HG03342 (cell line): Measurements from ENCODE around the gene RPS6KA4.

Experiments
- ATAC-seq: cut with Tn5 transposase; IDR thresholded peaks from one replicate; pipeline ENCODE4 v1.9.1; 2021; ENCODE audit warnings: mild to moderate bottlenecking, moderate library complexity; ENCODE audit not compliant: unreplicated experiment

The RPS6KA4 gene

DNA sequence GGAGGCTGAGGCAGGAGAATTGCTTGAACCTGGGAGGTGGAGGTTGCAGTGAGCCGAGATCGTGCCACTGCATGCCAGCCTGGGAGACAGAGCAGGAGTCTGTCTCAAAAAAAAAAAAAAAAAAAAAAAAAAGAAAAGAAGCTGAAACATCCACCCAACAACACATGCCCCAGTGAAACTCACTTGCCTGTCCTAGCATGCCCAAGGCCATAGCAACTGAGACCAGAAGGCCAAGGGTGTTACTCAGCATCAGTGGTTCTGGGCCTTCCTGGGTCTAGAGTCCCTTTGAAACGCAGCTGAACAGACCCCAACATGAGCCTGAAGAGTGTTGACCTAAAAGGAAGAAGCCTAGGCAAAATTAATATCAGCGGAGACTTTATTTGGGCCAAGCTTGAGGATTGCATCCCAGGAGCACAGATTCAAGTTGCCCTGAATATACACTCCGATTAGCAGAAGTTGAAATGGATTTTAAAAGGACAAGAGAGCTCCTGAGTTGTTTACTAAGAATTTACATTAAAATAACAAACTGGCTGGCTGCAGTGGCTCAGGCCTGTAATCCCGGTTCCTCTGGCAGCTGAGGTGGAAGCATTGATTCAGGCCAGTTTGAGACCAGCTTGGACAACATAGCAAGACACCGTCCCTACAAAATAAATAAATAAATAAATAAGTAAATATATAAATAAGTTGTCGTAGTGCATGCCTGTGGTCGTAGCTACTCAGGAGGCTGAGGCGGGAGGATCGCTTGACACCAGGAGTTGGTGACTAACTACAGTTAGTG is 34.1 kb upstream of the RPS6KA4 start:
- ATAC-seq = no peak

DNA sequence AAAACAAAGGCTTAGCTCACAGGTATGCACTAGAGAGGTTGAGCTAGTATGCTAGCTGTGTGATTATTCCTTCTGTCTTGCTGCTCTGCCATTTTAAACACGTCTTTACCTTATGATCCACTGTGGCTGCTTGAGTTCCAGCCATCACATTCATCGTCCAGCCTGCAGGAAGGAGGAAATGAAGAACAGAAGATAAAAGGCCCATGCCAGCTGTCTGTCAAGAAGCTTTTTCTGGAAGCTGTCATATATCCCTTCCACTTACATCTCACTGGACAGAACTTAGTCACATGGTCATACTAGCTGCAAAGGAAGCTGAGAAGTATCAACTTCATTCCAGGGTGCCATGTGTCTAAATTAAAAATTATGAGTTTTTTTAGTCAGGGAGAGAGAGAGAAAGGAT is 31.6 kb upstream of the RPS6KA4 start:
- no peak for ATAC-seq

DNA sequence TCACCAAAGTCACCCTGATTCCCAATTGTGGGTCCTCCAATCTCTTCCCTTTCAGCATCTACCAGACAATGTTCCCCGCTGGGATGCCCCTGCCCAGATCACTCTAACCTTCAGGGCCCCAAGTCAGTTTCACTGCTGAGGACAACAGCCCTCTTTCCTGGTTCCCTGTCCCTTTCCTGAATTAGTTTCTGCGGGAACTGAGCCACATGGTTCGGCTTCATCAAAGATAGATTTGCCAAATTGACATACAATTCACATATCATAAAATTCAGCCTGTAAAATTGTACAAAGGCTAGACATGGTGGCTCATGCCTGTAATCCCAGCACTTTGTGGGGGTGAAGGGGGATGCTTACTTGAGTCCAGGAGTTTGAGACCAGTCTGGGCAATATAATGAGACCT is 31.0 kb upstream of the RPS6KA4 start:
- ATAC-seq = no peak

DNA sequence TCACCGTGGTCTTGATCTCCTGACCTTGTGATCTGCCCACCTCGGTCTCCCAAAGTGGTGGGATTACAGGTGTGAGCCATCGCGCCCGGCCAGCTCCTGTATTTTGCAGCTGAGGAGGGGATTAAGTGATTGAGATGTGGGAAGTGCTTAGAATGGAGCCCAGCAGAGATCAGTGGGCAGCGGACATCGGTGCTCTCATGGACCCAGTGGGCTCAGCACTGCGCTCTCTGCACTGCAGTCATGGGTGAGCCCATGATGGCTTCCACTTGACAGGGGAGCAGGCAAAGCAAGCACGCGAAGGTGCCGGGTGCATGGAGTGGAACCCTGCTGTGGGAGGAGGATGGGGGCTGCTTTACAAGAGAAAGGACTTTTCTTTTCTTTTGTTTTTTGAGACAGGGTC is 28.1 kb upstream of the RPS6KA4 start:
- no peak for ATAC-seq

DNA sequence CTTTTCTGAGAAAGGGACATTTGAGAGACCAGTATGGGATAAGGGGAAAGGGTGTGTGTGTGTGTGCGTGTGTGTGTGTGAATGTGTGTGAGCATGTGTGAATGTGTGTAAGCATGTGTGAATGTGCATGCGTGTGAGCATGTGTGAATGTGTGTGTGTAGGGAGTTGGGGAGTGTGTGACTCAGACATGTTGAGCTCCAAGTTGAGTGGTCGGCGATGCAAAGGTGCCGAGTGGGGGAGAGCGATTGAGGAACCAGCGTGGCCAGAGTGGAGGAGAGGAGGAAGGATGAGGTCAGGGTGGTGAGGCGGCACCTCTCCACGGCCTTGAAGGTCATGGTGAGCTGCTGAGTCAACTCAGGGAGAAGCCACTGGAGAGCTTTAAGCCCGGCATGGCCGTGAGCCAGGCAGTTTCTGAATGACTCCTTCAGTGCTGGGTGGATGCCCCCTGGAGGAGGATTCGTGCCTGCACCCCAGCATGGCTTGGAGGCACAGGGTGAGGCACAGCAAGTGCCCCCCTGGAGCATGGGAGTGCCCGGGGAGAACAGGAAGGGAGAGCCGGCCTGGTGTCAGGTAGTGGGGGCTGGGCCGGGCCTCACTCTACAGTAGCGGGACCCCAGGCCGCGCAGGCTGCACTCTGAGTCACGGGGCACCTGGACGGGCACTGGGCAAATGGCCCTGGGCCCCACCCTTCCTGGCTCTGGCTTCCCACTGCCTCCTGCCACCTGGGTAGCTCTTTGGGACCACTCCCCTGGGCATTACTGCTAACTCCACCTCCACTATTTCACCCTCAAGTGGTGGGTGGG is 27.2 kb upstream of the RPS6KA4 start:
- ATAC-seq = no peak

DNA sequence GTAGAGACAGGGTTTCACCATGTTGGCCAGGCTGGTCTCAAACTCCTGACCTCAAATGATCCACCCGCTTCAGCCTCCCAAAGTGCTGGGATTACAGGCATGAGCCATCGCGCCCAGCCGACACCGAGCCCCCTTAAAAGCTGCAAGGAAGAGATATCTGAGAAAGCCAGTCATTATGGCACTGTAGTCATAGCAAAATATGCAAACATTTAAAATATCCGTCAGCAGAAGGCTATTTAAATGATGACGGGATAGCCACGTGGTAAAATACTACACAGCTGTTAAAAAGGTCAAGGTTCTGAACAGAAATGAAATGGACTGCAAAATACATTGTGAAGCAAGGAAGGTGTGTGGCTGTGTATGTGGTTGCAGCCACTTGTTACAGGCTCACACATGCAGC is 25.4 kb upstream of the RPS6KA4 start:
- ATAC-seq = no peak

DNA sequence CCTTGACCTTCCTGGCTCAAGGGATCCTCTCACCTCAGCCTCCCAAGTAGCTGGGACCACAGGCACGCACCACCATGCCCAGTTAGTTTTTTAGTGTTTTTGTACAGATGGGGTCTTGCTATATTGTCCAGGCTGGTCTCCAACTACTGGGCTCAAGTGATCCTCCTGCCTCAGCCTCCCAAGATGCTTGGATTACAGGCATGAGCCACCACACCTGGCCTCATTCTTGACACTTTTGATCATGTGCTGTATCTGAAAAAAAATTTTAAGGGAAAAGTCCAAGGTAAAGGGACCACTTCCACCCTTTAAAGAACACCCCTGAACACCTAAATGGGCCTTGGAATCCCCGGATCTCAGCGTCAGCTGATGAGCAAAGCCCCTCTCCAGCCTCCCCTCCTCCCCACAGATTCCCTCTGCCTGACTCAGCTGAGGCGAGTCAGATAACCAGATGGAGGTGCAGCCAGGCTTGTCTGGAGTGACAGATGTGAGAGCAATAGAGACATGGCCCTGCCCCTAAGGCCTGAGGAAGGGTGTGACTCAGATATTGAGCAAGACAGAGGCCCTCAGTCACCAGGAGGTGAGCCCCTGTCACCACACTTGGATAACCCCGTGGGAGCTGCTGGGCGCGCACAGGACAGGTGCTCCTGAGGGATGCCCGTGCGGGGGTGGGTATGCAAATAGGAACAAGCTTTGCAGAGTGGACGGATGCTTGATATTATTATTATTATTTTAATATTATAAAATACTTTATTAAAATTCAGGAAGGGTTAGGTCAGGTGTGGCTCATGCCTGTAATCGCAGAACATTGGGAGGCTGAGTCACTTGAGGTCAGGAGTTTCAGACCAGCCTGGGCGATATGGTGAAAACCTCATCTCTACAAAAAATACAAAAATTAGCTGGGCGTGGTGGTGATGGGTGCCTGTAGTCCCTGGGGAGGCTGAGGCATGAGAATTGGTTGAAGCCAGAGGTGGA is 23.9 kb upstream of the RPS6KA4 start:
- peak; percentile 84 for ATAC-seq

DNA sequence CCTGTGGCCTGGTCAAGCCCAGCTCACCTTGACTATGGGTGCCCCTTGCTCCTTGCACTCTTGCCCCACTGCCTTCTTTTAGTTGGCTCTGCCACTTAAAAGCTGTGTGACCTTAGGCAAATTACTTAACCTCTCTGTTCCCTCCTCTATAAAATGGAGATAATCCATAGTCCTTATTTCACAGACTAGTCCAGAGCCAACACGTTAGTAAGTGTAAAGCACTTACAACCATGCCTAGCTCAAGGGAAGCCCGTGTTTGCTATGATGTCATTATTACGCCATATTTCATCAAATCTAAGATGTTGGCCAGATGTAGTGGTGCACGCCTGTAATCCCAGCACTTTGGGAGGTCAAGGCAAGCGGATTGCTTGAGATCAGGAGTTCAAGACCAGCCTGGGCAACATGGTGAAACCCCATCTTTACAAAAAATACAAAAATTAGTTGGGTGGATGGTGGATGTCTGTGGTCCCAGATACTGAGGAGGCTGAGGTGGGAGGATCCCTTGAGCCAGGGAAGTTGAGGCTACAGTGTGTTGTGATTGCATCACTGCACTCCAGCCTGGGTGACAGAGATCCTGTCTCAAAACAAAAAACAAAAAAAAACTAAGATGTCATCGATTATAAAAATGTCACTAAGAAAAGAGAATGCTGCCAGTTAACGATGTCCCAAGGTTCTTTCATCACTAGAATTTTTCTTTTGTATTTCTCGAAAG is 21.3 kb upstream of the RPS6KA4 start:
- no peak for ATAC-seq

DNA sequence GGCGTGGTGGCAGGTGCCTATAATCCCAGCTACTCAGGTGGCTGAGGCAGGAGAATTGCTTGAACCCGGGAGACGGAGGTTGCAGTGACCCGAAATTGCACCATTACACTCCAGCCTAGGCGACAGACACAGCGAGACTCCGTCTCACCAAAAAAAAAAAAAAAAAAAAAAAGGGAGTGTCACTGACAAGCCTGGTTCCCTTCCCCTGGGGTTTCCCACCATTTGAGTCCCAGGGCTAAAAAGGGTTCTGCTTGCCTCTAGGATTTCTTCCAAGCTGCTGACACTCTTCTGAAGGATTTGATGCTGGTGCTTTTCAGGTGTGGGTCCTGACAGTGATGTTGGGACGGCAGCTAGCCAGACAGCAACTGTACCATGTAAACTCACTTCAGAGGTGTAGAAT is 20.2 kb upstream of the RPS6KA4 start:
- no peak for ATAC-seq

DNA sequence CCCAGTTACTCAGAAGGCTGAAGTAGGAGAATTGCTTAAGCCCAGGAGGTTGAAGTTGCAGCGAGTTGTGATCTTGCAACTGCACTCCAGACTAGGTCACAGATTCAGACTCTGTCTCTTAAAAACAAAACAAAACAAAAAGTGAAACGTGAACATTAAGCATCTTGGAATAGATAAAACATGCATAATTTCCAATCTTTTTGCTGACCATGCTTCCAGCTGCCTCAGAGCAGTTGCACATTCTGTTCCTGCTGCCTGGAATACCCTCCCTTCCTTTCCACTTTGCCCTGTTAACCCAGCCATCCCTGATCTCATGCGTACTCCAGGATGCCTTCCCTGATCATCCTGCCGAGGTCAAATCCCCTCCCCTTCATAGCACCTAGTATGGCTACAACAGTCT is 19.7 kb upstream of the RPS6KA4 start:
- no peak for ATAC-seq

DNA sequence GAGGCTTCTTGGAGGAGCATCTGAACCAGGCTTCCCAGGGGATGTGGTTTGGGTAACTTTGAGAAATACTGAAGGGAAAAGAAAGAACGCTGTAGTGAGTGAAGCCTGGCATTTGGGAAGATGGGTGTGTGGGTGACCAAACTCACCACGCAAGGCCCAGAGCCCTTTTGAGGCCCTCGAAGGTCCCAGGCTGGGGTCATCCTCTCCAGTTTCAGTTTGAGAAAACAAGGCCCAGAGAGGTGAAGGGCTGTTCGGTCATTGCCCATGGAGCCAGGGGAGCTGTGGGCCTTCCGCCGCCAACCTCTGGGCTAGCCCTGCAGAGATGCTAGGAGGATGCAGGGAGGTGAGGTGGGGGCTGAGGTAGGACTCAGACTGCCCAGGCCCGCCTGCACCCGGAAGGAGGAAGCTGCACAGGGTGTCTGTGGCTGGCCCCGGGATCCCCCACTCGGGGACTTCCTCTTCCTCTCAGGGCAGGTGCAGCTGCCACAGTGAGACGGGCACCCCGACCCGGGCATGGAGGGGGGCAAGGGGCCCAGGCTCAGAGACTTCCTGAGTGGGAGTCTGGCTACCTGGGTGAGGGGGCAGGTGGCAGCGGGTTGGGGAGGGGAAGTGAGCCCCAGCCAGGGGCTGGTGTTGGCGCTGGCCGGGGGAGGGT is 19.1 kb upstream of the RPS6KA4 start, which contains the start of gene CCDC88B:
Gene CCDC88B (plus strand): TSS at position 451 of the 655 bp plus-strand sequence. CDS start 63 bp downstream, at position 514.
- peak; percentile 46 for ATAC-seq

DNA sequence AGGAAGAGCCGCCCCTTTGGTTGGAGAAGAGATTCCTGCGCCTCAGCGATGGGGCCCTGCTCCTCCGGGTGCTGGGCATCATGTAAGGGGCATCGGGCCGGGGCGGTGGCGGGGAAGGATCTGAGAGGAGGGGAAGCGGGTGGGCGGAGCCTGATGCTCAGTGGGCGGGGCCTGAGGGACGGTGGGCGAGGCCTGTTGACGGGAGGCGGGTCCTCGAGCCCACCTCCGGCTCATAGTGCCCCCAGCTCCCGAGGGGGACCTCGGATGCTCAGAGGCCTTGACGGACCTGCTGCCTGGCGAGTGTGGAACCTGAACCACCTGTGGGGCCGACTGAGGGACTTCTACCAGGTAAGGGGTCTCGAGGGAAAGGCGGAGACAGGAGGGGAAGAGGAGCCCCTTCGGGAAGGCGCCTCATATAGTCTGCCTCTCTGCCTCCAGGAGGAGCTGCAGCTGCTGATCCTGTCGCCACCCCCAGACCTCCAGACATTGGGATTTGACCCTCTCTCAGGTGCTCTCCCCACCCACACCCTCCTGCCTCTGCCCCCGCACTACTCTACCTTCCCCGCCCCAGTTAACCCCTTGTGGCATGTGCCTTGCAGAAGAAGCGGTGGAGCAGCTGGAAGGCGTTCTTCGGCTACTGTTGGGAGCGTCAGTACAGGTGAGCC is 18.2 kb upstream of the RPS6KA4 start:
- peak; percentile 34 for ATAC-seq

DNA sequence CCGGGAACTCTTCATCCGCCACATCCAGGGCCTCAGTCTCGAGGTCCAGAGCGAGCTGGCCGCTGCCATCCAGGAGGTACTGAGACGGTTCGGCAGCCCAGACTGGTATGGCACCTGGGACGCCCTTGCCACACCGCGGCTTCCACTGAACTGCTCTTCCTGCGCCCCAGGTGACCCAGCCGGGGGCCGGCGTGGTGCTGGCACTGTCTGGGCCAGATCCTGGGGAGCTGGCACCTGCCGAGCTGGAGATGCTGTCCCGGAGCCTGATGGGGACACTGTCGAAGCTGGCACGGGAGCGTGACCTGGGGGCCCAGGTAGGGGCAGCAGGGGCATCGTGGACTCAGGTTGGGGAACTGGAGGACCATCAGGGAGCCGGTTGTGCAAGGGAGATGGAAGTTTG is 17.5 kb upstream of the RPS6KA4 start:
- ATAC-seq = no peak

DNA sequence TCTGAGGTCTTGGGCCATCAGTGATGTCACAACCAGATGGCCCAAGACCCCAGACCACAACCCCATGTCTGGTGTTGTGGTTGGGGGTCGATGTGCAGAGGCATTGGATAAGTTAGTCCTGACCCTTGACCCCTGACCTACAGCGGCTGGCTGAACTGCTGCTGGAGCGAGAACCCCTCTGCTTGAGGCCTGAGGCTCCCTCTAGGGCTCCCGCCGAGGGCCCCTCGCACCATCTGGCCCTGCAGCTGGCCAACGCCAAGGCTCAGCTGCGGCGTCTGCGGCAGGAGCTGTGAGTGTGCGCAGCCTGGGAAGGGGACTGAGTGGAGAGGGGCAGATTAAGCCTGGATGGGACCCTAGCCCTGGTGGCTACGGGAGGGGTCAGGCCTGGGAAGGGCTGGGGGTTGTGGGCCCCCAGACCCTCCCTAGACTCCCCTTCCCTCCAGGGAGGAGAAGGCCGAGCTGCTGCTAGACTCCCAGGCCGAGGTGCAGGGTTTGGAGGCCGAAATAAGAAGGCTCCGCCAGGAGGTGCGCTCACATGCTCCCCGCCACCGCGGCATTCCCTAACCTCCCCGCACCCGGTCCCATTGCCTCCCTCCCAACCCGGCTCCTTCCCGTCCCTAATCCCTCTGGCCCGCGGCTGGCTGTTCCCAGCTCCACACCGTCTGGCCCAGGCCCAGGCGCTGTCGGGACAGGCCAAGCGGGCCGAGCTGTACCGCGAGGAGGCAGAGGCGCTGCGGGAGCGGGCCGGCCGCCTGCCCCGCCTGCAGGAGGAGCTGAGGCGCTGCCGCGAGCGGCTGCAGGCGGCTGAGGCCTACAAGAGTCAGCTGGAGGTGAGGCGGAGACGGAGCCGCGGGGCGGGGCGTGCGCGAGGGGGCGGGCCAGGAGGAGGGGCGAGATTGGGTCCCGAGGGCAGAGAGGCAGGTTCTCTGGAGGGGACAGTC is 16.8 kb upstream of the RPS6KA4 start:
- ATAC-seq = no peak

DNA sequence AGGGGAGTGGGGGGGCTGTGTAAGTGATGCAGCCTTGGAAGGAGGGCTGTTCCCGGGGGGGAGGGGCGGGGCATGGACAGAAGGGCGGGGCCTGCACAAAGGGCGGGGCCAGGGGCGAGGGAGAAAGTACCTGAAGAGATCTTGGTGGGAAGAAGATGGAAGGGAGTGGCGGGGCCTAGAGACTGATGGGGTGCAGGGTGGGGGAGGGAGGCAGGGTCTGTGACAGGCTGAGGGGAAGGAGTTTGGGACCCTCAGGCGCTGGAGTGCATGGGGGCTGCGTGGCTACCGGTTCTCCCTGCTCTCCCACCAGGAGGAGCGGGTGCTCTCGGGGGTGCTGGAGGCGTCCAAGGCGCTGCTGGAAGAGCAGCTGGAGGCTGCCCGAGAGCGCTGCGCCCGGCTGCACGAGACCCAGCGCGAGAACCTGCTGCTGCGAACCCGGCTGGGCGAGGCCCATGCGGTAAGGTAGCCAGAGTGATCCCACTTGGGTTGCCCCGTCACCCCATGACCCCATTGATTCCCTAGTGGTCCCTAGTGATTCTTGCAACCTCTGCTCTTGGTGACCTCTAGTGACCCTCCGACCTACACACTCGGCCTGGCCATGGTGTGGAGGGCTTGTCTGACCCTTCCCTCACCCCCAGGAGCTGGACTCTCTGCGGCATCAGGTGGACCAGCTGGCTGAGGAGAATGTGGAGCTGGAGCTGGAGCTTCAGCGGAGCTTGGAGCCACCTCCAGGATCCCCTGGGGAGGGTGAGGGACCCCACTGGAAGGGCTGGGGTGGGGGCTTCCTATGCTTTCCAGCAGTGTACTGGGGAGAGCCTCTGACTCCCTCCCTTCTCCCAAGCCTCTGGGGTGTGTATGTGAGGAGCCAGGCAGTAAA is 15.9 kb upstream of the RPS6KA4 start:
- ATAC-seq = no peak

DNA sequence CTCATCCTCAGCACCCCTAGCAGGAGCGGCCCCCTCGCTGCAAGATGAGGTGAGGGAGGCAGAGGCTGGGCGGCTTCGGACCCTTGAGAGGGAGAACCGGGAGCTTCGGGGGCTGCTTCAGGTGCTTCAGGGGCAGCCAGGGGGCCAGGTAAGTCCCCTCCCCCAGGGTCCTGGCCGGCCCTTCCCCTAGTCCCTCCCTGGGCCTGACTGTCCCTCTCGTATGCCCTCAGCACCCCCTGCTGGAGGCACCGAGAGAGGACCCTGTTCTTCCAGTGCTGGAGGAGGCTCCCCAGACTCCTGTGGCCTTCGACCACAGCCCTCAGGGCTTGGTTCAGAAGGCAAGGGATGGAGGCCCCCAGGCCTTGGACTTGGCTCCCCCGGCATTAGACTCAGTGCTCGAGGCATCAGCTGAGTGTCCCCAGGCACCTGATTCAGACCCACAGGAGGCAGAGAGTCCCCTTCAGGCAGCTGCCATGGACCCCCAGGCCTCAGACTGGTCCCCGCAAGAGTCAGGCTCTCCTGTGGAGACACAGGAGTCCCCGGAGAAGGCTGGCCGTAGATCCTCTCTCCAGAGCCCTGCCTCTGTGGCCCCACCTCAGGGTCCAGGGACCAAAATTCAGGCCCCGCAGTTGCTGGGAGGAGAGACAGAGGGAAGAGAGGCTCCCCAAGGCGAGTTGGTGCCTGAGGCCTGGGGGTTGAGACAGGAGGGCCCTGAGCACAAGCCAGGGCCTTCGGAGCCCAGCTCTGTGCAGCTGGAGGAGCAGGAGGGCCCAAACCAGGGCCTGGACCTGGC is 15.0 kb upstream of the RPS6KA4 start:
- no peak for ATAC-seq

DNA sequence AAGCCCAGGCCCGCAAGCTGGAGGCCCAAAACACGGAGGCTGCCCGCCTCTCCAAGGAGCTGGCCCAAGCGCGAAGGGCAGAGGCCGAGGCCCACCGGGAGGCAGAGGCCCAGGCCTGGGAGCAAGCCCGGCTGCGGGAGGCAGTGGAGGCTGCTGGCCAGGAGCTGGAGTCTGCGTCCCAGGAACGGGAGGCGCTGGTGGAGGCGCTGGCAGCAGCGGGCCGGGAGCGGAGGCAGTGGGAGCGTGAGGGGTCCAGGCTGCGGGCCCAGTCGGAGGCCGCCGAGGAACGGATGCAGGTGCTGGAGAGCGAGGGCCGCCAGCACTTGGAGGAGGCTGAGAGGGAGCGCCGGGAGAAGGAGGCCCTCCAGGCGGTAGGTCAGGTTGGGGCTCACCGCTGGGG is 14.2 kb upstream of the RPS6KA4 start:
- ATAC-seq = no peak
